Osteocyte (in vitro differentiated cells): ENCODE results near the gene LRRC4B. TPM values are rescaled to one million over a fixed set of nuclear protein-coding genes. Genes with fewer than 3 reads are reported as not detected.
"Not testable (repeated sequence)": the region's sequence is repeated elsewhere in the genome, so short reads cannot be mapped to it uniquely, and the experiment has no call there.

Source experiments
- DNase-seq: peaks from one replicate; pipeline ENCODE4 v3.0.0; 2021; ENCODE audit warnings: mixed read lengths; ENCODE audit not compliant: unreplicated experiment; ENCODE audit errors: extremely low spot score
- H3K27ac Mint-ChIP-seq: one replicate; pipeline ENCODE4 v1.8.0; 2021; ENCODE audit warnings: mild to moderate bottlenecking, mixed read lengths; ENCODE audit not compliant: unreplicated experiment
- H3K27me3 Mint-ChIP-seq: one replicate; pipeline ENCODE4 v1.8.0; 2021; ENCODE audit warnings: mixed read lengths; ENCODE audit not compliant: unreplicated experiment
- H3K36me3 Mint-ChIP-seq: one replicate; pipeline ENCODE4 v1.8.0; 2021; ENCODE audit warnings: mixed read lengths; ENCODE audit not compliant: unreplicated experiment
- H3K4me1 Mint-ChIP-seq: one replicate; pipeline ENCODE4 v1.8.0; 2021; ENCODE audit warnings: mixed read lengths; ENCODE audit not compliant: unreplicated experiment
- H3K4me3 Mint-ChIP-seq: one replicate; pipeline ENCODE4 v1.8.0; 2021; ENCODE audit warnings: mild to moderate bottlenecking, moderate library complexity, mixed read lengths; ENCODE audit not compliant: unreplicated experiment
- H3K9me3 Mint-ChIP-seq: one replicate; pipeline ENCODE4 v1.8.0; 2021; ENCODE audit warnings: mixed read lengths; ENCODE audit not compliant: unreplicated experiment
- CTCF ChIP-seq: fragments of 200-600 bp; sonication (generic); IDR thresholded peaks from 2 replicates; pipeline ENCODE4 v1.5.0; 2021; ENCODE audit warnings: antibody characterized with exemption, mild to moderate bottlenecking, moderate library complexity
- total RNA-seq: library from RNA; stranded (reverse); gene quantifications from 2 replicates; pipeline ENCODE4 v1.2.1, GENCODE V29; 2021

LRRC4B gene
- total RNA-seq, 1 donor from 2014 or later = 0.11 TPM

GRCh38 chr19:50476907-50477238 lies 91.4 kb downstream of the LRRC4B start:
- DNase-seq = no peak
- Mint-ChIP-seq H3K27me3 (no peaks in the 10 kb centered on the region), H3K9me3 (no peaks in the 10 kb centered on the region), H3K4me3 (peak overlapping the region; percentile 96), H3K27ac (peak overlapping the region; percentile 81), H3K4me1 (peaks cover 16% of the 10 kb centered on the region), H3K36me3 (peaks cover 8% of the 10 kb centered on the region)
- no peak for TF ChIP-seq CTCF

GRCh38 chr19:50476224-50476906 lies 91.9 kb downstream of the LRRC4B start, which contains the start of the genes EMC10 and GARIN5A:
TSS of gene EMC10 (plus strand) at chr19:50476507. CDS start at chr19:50476545, 38 bp downstream.
TSS of gene GARIN5A (minus strand) at chr19:50476848. CDS start at chr19:50476388, 460 bp downstream.
- H3K36me3 Mint-ChIP-seq = peaks cover 8% of the 10 kb centered on the region
- H3K4me3 Mint-ChIP-seq = peak within 1 kb of the TSS; percentile 96
- peak; percentile 98 for DNase-seq
- no peak for TF ChIP-seq CTCF
- H3K27ac Mint-ChIP-seq = peak within 1 kb of the TSS; percentile 81
- H3K4me1 Mint-ChIP-seq = peaks cover 16% of the 10 kb centered on the region
- H3K9me3 Mint-ChIP-seq = no peaks in the 10 kb centered on the region
- H3K27me3 Mint-ChIP-seq = no peaks in the 10 kb centered on the region

- Mint-ChIP-seq H3K27ac (peak overlapping the region; percentile 60), H3K4me3 (peak overlapping the region; percentile 96)
Measured at GRCh38 chr19:50475736-50476223, 92.5 kb downstream of the LRRC4B start.

GRCh38 chr19:50475101-50475568 lies 93.1 kb downstream of the LRRC4B start:
- TF ChIP-seq CTCF = no peak
- Mint-ChIP-seq H3K27ac (peak overlapping the region; percentile 36), H3K4me1 (peaks cover 16% of the 10 kb centered on the region), H3K9me3 (no peaks in the 10 kb centered on the region), H3K27me3 (no peaks in the 10 kb centered on the region), H3K36me3 (peaks cover 5% of the 10 kb centered on the region), H3K4me3 (peak overlapping the region; percentile 45)
- no peak for DNase-seq

More at GRCh38 chr19:50475736-50476223, 92.5 kb downstream of the LRRC4B start:
- Mint-ChIP-seq H3K36me3 (peaks cover 5% of the 10 kb centered on the region), H3K9me3 (no peaks in the 10 kb centered on the region), H3K4me1 (peaks cover 16% of the 10 kb centered on the region), H3K27me3 (no peaks in the 10 kb centered on the region)
- DNase-seq = no peak
- TF ChIP-seq CTCF = no peak

GRCh38 chr19:50473336-50473735 lies 94.9 kb downstream of the LRRC4B start:
- not testable (repeated sequence) for H3K9me3 Mint-ChIP-seq, DNase-seq, H3K27me3 Mint-ChIP-seq, H3K36me3 Mint-ChIP-seq, H3K4me3 Mint-ChIP-seq, H3K27ac Mint-ChIP-seq
- H3K4me1 Mint-ChIP-seq = peaks cover 16% of the 10 kb centered on the region
